Thyroid gland (tissue), 4 donors: ENCODE measurements around the gene CCDC60.

Experiments
- POLR2A ChIP-seq, 2 donors: fragments of 450-650 bp; IDR thresholded peaks; one replicate each; pipeline ENCODE4 v1.6.1; 2017; ENCODE audit warnings: antibody characterized with exemption in 2 of 2, mild to moderate bottlenecking in 2 of 2, moderate library complexity in 1 of 2
- TF ChIP-seq, protein P1 (sequence below), 6 experiments: fragments of 200-600 bp in 3 of 6; fragments of 450-650 bp in 3 of 6; sonication (generic) in 3 of 6; IDR thresholded peaks; one replicate each; pipeline ENCODE4 v1.5.1; 2016 to 2019; ENCODE audit warnings: antibody characterized with exemption in 6 of 6, mild to moderate bottlenecking in 2 of 6, inconsistent platforms in 1 of 6, moderate library complexity in 1 of 6

DNA sequence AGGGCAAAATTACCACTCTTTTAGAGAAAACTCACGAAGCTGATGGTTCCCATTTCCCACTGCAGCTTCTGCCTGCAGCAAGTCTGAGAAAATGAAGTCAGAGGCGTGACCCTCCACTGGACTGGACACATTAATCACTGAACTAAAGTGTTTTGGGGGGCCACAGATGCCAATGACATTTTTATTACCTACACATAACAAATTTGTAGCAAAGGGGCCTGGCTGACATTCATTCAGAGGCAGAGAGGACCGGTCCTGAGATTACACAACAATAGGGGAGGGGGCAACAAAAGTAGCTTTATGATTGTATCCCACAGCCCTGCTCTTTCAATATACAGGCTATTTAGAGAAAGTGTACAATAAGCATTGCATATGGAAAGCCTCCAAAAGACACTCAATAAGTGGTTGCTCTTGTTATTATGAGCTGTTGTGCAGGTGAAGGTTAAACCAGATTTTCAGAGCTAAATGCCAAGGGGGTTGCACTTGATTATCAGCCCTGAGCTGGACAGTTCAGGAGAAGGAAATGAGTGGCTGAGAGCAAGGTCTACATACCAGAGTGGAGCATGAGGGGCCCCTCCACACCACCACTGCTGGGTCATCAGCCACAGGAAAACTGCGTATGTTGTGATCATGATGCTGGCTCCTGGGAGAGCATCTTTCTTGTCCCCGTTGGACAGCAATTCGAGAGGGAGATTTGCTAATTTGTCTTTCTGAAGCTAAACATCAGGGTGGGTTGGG is 41.5 kb upstream of the CCDC60 start:
- TF ChIP-seq, protein P1, sequence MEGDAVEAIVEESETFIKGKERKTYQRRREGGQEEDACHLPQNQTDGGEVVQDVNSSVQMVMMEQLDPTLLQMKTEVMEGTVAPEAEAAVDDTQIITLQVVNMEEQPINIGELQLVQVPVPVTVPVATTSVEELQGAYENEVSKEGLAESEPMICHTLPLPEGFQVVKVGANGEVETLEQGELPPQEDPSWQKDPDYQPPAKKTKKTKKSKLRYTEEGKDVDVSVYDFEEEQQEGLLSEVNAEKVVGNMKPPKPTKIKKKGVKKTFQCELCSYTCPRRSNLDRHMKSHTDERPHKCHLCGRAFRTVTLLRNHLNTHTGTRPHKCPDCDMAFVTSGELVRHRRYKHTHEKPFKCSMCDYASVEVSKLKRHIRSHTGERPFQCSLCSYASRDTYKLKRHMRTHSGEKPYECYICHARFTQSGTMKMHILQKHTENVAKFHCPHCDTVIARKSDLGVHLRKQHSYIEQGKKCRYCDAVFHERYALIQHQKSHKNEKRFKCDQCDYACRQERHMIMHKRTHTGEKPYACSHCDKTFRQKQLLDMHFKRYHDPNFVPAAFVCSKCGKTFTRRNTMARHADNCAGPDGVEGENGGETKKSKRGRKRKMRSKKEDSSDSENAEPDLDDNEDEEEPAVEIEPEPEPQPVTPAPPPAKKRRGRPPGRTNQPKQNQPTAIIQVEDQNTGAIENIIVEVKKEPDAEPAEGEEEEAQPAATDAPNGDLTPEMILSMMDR (IDR thresholded peaks at IDR 0.05), result no peak
- TF ChIP-seq POLR2A (IDR thresholded peaks at IDR 0.05), result no peak
